Muscle of leg (tissue), 9 donors: ENCODE measurements around the gene SYK. TPM values are rescaled to one million over a fixed set of nuclear protein-coding genes. Genes with fewer than 3 reads are reported as not detected.

Experiments
- polyA plus RNA-seq, 8 donors: library from polyadenylated mRNA; unstranded; fragments of 120-200 nt; gene quantifications; one replicate each; pipeline versions ENCODE4 v1.2.1 to v1.2.3, GENCODE V29; 2013; ENCODE audit warnings: inconsistent platforms in 1 of 8, low replicate concordance in 1 of 8; ENCODE audit not compliant: insufficient read length in 8 of 8, insufficient read depth in 1 of 8
- total RNA-seq: library from RNA; stranded (reverse); fragments of 120-200 nt; gene quantifications from one replicate; pipeline ENCODE4 v1.2.4, GENCODE V29; 2013

The SYK gene
- total and polyA plus RNA-seq, 9 donors, result 2.3 to 5.1 (median 3.4) TPM

Other genes starting within 250 kb of the SYK start
- 0.93 TPM for gene DIRAS2, start 159.0 kb upstream of the SYK start, total RNA-seq
- 1 to 10 TPM in 2 of 8 donors, under 1 TPM in 6; 0.65 to 1.9 (median 0.92) TPM for gene DIRAS2, start 159.0 kb upstream of the SYK start, polyA plus RNA-seq